ENCODE data around the gene TP53.

DNA sequence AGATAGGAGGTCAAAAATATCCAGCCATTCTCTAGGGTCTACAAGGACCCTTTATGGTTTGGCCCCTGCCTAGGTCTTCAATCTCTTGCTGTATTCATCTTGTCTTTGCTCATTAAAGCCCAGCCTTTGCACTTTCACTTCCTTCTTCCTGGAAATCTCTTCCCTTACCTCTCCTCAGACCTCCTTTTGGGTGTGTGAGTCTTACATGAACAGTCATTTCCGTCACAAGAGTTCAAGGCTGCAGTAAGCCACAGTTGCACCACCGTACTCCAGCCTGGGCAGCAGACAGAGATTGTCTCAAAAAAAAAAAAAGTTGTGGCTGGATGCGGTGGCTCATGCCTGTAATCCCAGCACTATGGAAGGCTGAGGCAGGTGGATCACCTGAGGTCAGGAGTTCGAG, 42.5 kb downstream of the TP53 start:
- TF ChIP-seq, protein P1, sequence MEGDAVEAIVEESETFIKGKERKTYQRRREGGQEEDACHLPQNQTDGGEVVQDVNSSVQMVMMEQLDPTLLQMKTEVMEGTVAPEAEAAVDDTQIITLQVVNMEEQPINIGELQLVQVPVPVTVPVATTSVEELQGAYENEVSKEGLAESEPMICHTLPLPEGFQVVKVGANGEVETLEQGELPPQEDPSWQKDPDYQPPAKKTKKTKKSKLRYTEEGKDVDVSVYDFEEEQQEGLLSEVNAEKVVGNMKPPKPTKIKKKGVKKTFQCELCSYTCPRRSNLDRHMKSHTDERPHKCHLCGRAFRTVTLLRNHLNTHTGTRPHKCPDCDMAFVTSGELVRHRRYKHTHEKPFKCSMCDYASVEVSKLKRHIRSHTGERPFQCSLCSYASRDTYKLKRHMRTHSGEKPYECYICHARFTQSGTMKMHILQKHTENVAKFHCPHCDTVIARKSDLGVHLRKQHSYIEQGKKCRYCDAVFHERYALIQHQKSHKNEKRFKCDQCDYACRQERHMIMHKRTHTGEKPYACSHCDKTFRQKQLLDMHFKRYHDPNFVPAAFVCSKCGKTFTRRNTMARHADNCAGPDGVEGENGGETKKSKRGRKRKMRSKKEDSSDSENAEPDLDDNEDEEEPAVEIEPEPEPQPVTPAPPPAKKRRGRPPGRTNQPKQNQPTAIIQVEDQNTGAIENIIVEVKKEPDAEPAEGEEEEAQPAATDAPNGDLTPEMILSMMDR (conservative IDR thresholded peaks at IDR 0.05; ENCODE audit: low read length): no peak
- no peak for TF ChIP-seq EZH2phosphoT487 (IDR thresholded peaks at IDR 0.05; ENCODE audit: borderline replicate concordance)
